HG03108 (cell line): ENCODE data around the gene NIPA2.
"Not testable (repeated sequence)": the region's sequence is repeated elsewhere in the genome, so short reads cannot be mapped to it uniquely, and the experiment has no call there.

Experiments used
- ATAC-seq: cut with Tn5 transposase; IDR thresholded peaks from one replicate; pipeline ENCODE4 v1.9.1; 2021; ENCODE audit warnings: moderate library complexity; ENCODE audit not compliant: unreplicated experiment

Gene NIPA2

DNA sequence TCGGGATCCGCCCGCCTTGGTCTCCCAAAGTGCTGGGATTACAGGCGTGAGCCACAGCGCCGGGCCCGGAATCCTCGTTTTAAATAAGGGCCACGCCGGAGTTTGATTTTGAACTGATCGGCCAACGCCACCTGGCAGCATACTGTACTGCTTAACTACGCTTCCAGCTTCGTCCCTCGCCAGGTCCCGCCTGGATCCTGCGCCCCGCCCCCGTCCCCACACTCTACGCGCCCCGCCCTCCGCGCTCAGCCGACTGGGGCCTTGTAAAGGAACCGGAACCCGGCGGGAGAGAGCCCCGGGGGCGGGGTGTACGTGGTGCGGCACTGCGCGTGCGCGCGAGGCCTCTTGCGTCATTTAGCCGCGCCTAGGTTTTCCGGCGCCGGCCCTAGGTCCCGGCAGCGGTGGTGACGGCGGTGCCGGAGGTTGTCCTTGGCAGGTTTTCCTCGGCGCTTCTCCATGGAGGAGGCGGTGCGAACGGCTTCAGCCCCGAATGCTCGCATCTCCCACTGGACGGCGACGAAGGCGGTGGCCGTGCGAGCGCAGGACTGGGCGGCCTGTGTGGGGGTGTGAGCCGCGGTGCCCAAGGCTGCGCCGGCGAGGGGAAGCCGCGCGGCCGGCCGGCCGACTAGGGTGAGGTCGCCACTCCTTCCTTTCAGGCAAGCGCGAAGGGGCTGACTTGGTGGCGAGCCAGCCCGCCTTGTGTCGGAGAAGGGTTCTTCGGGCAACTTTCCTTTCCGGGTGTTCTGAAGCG is at the start of gene NIPA2:
Gene NIPA2 (plus strand): TSS at position 375 of the 751 bp plus-strand sequence. CDS start 13,066 bp downstream, outside the sequence.
- peak; percentile 78 for ATAC-seq

DNA sequence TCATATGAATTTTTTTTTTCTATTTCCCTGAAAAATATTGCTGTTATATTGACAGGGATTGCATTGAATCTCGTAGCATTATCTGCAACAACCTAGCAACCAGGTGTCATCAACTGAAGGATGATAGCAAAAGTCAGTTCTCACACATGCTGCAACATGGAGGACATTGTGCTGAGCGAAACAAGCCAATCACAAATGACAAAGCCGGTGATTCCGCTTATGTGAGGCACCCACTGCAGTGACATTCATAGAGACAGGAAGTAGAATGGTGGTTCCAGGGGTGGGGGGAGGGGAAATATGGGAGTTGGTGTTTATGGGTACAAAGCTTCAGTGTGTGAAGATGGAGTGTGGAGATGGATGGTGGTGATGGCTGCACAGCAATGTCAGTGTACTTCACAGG is 44.4 kb upstream of the NIPA2 start:
- no peak for ATAC-seq

DNA sequence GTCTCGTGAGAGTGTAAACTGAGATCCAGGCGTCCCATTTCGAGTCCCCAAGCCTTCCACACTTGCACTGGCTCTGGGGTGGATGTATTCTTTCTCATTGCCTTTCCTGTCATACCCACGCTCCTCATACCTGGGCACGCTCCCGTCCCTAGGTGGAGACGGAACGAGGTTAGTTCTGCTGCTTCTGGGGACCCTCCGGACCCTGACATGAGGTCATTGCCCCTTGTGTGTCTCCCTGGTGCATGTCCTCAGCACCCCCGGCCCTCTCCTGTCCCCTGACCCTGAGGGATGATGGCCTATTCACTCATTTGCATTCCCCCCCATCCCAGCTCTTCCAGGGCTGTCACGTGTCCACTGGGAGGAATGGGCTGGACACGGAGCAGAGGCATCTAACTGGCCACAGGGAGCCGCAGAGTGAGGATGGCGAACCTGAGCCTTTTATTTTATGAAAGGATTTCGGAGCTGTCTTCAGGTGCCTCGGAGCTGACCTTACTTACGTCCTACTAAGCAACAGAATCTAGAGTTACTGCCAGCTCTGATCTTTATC is 43.8 kb upstream of the NIPA2 start:
- no peak for ATAC-seq

DNA sequence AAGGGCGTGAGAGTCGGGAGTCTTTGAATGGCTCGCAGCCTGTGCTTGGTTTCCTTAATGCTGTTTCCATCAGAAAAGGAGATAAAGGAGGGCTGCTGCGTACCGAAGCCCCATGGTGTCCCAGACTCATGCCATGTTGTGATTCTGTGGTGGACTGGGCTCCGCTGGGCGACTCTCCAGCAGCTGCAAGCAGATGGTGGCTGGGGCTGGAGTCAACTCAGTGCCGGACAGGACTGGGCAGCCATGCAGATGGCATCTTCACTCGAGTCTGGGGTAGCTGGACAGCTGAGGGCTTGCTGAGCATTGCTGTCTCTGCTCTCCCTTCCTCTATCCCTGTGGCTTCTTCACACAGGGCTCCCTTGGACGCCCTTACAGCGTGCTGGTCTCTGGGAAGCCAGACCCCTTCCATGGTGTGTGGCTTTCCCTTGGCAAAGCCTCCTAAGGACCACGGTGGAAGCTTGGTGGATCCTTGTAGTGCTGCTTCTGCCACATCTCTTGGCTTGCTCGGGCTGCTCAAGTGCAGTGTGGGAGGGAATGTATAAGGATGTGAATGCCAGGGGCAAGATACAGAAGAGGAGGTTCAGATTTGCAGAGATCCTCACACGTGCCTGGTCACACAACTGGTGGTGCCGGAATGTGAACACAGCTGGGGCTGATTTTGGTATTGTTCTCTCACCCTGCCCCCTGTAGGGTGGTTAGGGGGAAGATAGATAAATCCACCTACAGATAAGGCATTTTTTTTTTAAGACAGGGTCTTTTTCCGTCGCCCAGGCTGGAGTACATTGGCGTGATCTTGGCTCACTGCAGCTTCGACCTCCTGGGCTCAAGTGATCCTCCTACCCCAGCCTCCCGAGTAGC is 43.0 kb upstream of the NIPA2 start:
- no peak for ATAC-seq

DNA sequence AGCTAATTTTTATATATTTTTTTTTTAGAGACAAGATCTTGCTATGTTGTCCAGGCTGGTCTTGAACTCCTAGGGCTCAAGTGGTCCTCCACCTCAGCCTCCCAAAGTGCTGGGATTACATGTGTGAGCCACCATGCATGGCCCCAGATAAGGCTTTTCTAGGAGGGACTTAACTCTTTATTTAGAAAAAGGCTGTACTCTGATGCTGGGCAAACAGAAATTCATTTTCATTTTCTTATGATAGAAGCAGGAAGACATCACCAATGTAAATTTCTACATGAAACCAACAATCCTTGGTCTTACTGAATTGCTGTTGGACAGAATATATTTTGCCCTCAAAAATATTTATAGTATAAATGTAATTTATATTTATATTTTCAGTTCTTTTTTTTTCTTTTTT is 42.4 kb upstream of the NIPA2 start:
- no peak for ATAC-seq

DNA sequence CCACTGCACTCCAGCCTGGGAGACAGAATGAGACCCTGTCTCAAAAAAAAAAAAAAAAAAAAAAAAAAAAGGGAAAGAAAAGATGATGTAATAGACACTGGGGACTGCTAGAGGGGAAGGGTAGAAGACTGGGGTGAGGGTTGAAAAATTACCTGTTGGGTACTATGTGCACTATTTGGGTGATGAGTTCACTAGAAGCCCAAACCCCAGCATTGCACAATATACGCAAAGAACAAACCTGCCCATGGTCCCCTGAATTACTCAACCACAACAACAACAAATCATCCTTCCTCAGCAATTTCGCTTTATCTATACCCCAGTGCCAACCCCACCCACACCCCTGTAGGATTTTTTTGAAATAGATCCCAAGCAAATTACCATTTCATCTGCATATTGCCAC is 38.6 kb upstream of the NIPA2 start:
- no peak for ATAC-seq

DNA sequence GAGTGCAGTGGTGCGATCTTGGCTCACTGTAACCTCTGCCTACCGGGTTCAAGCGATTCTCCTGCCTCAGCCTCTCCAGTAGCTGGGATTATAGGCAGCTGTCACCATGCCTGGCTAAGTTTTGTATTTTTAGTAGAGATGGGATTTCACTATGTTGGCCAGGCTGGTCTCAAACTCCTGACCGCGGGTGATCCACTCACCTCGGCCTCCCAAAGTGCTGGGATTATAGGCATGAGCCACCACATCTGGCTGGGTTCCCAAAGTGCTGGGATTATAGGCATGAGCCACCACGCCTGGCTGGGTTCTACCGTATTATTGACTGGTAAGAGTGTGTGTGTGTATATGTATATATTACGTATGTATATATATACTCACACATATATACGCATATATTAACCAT is 35.5 kb upstream of the NIPA2 start:
- ATAC-seq: not testable (repeated sequence)

DNA sequence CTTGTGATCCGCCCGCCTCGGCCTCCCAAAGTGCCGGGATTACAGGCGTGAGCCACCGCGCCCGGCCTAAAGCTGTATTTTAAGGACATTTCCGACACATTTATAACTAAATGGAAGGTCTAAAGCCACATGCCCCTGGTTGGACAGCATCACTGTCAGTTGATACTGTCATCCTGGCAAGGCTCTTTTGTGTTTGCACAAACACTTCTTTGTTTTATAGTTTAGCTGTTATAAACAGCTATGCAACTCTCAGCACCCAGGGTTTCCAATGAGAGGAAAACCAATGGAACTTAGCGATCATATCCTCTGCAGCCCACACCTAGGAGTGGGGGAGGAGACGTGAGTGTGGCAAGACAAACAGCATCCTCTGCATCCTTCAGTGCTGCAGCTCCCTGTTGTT is 32.3 kb upstream of the NIPA2 start:
- no peak for ATAC-seq

DNA sequence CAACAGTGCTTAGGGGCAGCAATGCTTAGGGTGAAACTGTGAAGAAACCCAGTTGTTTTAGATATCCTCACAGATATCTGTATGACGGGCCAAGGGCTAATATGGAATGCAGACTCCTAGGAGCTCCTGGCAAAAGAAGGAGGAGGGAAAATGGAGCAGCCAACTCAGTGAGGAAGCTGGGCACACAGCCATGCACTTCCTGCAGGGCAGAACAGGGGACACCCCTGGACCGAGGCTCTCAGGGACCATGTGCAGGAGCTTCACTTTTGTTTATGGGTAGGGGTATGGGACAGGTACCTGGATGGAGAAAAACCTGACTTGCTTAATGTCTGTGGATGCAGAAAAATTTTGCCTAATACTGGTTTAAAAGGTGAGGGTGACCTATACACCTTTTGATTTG is 31.8 kb upstream of the NIPA2 start:
- ATAC-seq: no peak

DNA sequence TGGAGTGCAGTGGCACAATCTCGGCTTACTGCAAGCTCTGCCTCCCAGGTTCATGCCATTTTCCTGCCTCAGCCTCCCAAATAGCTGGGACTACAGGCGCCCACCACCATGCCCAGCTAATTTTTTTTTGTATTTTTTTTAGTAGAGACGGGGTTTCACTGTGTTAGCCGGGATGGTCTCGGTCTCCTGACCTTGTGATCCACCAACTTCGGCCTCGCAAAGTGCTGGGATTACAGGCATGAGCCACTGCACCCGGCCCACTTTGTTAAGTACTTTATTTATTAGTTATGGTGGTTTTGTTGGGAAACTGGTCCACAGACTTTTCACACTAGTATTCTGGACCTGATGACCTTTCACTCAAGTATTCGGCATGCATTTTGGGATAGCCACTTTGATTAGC is 30.6 kb upstream of the NIPA2 start:
- ATAC-seq: not testable (repeated sequence)

DNA sequence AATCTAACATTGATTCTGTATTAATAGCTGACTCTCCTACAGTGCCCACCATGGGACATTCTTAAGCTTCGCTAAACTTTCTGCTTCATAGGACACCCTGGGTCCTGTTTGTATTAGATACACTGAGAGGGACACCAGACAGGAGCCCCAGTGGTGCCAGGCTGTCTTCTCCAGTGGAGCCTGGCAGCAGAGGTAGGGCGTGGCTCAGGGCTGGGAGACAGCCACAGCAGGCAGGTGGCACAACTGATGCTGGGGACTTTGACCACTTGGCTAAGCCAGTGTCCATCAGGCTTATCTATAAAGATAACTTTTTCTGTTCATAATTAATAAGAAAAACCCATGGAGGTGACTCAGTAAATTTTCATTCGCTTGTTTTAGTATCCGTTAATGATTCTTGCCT is 30.2 kb upstream of the NIPA2 start:
- no peak for ATAC-seq

DNA sequence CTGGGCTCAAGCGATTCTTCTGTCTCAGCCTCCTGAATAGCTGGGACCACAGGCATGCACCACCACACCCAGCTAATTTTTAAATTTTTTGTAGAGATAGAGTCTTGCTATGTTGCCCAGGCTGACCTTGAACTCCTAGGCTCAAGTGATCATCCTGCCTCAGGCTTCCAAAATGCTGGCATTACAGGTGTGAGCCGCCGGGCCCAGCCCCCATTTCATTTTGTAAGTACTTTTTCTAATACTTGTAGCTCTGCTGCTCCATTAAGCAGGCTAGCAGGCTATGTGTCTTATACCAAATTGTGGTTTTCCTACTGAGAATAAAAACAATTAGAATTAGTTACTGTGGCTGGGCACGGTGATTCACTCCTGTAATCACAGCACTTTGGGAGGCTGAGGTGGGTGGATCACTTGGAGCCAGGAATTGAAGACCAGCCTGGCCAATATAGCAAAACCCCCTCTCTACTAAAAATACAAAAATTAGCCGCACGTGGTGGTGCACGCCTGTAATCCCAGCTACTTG is 29.6 kb upstream of the NIPA2 start:
- no peak for ATAC-seq

DNA sequence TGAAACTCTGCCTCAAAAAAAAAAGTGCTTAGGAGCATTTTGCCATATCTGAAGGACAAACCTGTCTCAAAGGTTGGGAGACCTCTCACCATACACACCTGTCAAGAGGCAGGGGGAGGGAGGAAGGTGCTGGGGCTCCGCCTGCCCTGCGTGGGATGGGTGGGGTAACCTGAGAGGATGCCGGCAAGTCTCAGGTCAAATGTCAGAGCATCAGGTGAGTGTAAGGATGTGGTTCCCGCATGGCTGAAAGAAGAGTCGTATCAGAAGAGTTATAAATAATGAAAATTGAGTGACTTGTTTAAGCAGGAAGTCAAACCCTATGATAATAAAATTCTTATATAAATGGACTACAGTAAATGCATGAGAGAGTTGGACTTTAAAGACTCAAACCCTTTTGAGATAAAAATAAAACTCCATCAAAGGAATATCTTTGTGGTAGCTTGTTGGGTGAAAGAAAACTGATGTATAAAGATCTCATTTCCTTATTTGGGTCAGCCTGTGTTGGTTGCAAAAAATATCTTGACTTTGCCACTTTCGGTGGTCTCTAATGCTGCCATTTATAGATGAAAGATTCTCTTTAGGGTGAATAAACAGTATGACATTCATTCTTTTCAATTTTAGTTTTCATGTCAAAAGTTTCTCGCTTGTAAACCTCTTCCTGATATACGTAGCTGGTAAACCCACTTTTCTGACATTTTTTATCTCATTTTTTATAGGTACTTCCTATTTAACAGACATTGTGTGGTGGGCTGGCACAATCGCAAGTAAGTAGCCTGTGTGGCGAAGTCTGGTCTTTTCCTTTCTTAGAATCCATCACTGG is 28.2 kb upstream of the NIPA2 start:
- ATAC-seq: no peak

DNA sequence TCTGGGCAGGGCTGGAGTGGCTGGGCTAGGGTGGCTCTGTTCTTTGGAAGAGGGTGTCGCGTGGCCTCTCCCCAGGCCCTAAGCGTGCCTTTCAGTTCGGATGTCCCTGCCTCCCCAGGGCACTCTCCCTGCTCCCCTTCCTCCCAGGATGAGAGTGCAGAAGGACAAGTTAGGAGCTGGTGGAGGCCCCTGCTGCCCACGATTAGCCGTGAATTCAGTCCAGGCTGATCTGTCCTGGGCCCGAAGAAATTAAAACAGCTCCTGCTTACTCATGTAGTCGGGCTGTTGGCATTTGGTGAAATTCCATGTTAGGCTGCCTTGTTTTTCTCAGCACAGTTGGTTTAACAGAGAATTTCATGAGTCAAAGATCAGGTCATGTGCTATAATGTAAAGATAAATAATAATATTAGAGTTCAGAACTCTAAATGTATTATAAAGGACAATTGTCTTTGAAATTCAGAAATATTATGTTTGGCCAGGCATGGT is 27.6 kb upstream of the NIPA2 start:
- no peak for ATAC-seq

DNA sequence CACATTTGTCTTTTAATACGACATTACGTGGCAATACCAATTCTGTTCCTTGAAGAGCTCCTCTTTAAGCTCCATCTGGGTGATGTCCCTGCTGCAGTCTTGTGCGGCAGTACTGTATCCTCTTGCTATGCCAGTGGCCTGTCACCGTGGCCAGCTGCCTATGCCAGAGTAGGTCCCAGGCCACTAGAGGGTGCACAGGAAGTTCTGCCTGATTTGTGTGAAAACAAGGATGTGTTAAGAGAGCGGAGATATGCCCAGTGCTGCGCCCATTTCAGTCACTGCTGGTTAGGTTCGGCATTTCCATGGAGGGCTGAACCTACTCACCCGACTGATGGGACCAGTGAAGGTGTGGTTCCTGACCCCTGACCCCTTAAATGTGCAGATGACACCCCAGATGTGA is 26.8 kb upstream of the NIPA2 start:
- ATAC-seq: no peak

DNA sequence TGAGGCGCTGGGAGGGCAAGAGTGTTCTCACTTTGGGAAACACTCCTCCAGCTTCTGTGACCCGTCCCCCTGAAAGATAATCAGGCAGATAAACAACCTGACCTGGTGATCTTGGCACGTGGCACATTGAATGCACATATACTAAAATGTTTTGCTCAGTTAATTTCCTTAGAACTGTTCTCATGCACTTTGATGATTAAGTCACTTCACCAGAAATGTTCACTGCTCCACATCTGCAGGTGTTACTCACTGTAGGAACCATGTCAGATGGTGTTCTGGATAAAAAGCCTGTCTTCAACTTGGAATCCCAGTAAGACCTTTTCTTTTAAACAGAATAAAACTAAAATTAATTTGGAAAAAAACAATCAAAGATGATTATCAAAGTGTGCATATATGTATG is 24.6 kb upstream of the NIPA2 start:
- ATAC-seq: no peak

DNA sequence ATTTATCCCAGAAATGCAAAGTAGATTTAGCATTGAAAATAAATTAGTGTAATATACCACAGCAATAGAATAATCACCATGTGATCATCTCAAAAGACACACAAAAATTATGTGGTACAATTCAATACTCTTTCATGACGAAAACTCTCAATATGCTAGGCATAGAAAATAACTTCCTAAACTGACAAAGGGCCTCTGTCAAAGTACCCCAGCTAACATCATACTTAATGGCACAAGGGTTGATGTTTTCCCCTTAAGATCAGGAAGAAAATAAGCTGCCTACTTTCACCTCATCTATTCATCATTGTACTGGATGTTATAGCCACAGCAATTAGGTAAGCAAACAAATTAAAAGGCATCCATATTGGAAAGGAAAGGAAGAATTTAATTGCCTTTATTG is 22.7 kb upstream of the NIPA2 start:
- ATAC-seq: no peak

DNA sequence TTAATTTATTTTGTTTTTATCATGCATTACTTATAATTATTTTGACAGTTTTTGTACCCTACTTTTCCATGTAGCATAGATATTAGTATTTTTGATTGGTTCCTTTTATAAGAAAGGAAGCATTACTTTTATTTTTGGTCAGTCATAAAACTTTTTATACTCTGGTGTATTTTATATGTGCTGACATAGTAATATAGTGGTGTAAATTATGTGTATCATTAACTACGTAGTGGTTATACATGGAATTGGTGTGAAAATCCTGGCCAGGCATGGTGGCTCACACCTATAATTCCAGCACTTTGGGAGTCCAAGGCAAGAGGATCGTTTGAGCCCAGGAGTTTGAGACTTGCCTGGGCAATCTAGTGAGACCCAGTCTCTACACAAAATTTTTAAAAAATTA is 18.8 kb upstream of the NIPA2 start:
- no peak for ATAC-seq

DNA sequence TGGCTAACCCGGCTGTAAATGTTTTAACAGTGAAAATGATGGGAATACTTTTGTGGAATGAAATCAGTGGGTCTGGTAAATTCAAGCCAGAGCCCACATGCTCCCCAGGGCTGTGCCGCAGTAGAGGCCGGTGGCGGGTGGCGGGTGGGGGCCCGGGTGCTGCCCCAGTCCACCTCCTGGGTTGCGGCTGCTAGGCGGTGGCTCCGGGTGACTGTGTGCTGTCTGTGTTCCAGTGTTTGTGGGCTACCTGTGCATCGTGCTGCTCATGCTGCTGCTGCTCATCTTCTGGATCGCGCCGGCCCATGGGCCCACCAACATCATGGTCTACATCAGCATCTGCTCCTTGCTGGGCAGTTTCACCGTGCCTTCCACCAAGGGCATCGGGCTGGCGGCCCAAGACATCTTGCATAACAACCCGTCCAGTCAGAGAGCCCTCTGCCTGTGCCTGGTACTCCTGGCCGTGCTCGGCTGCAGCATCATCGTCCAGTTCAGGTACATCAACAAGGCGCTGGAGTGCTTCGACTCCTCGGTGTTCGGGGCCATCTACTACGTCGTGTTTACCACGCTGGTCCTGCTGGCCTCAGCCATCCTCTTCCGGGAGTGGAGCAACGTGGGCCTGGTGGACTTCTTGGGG is 14.9 kb upstream of the NIPA2 start:
- ATAC-seq: no peak

DNA sequence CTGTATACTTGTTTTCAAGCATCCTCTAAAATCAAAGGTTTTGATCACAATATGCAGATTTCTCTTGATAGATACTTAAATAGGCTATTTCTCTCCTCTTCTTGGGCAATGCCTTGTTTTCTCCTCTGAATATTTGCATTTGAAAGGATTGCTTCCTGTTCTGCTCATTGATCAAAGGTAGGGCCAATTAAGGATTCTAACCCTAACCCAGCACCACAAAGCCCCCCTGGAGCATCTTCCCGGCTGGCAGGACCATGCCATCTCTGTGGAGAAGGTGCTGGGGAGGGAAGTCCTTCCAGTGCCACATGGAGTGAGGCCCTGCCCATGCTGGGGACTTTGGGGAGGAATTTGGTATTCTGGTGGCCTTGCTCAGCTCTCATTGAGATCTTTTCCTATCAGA is 11.3 kb upstream of the NIPA2 start:
- ATAC-seq: no peak
